ENCODE results near the gene SCAF11.

- no peak for TF ChIP-seq CTCF (IDR thresholded peaks at IDR 0.05)
- no peak for TF ChIP-seq POLR2A (IDR thresholded peaks at IDR 0.05)
- TF ChIP-seq EP300 (IDR thresholded peaks at IDR 0.05): no peak
These were observed 36.8 kb upstream of the SCAF11 start for GRCh38 chr12:46027172-46027571.
